ENCODE results near the gene GAL3ST1.
"Not testable (repeated sequence)": the region's sequence is repeated elsewhere in the genome, so short reads cannot be mapped to it uniquely, and the experiment has no call there.

GAL3ST1 gene

DNA sequence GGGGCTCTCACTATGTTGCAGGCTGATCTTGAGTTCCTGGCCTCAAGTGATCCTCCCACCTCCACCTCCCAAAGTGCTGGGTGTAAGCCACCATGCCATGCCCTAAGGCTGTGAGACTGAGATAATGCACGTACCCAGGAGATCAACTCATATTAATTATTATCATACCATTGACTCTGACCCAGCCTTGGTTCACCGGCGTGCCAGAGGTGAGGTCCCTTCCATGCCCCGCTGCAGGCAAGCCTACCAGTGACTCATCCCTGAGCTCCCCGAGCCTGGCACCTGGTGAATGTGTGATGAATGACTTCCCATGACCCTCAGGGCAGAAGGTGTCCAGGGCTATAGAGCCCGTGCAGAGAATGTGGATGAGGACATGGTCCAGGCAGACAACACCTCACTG is 12.1 kb downstream of the GAL3ST1 start:
- no peak for DNase-seq

DNA sequence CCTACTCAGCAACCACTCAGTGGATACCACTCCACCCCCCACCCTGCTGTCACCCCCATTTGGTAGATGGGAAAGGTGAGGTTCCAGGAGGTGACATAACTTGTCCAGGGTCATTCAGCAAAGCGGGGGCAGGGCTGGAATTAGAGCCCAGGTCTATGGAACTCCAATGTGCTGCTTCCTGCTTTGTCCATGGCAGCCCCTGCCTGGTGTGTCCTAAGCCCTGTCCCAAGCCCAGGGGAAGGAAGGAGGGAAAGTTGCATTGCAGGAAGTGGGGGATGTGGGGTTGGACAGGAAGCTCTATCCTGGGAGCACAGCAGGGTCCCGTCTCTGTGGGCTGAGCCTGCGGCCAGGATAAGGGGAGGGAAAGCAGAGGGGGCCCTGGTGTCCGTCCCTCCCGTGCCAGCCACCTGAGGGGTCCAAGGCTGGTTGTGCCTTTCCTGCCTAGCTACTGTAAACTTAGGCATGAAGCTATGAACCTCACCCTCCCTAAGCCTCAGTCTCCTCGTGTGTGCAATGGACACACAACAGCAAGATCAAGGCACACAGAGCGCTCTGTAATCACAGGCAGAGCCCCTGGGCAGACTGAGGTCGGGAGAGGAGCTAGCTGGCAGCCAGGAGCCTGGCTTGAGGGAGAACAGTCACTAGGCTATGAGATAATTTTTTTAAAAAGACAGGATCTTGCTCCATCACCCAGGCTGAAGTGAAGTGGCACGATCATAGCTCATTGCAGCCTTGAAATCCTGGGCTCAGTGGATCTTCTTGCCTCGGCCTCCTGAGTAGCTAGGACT is 12.9 kb downstream of the GAL3ST1 start:
- no peak for DNase-seq

DNA sequence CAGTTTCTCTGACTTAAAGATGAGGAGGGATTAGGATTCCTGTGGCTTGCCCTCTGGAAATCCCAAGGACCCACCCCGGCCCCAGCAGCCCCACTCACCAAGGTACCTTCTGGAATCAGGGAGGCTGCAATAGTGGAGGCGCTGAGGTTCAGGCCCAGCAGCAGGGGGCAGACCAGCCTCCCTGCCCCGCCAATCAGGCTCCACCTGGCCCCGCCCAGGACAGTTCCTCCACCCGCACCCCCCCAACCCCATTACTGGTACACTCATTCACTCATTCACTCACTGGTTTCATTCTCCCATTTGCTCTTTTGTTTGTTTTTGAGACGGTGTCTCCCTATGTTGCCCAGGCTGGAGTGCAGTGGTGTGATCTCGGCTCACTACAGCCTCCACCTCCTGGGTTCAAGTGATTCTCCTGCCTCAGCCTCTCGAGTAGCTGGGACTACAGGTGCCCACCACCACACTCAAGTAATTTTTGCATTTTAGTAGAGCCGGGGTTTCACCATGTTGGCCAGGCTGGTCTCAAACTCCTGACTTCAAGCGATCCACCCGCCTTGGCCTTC is 13.7 kb downstream of the GAL3ST1 start:
- not testable (repeated sequence) for DNase-seq

DNA sequence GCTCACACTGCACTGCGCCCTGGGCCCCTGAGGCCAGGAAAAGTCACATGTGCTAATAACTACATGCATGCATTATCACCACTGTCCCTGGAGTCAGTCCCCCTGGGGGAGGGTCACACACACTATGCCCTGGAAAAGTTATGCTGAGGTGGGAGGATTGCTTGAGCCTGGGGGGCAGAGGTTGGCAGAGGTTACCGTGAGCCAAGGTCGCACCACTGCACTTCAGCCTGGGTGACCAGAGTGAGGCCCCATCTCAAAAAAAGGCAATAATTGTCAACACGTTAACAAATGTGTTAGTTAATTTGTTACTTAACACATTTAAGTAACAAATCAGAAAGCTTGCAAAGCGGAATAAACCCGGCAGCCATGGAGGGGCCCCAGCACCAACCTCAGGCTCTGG is 14.6 kb downstream of the GAL3ST1 start:
- no peak for DNase-seq

DNA sequence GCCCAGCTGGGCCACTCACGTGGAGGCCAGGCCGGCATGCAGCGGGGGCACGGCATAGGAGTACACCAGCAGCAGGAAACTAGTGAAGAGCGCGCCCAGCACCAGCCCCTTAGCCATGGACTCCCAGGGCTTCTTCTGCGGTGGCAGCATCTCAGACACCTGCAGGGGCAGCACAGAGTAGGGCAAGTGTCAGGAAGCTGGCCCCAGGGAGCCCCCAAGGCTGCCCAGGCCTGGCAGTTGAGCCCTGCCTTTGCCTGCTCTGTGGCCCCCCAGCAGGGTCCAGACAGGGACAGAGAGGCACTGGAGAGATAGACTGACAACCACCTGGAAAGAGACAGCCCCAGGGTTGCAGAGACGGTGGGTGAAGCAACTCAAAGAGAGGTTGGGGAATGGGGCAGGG is 17.2 kb downstream of the GAL3ST1 start:
- no peak for DNase-seq

DNA sequence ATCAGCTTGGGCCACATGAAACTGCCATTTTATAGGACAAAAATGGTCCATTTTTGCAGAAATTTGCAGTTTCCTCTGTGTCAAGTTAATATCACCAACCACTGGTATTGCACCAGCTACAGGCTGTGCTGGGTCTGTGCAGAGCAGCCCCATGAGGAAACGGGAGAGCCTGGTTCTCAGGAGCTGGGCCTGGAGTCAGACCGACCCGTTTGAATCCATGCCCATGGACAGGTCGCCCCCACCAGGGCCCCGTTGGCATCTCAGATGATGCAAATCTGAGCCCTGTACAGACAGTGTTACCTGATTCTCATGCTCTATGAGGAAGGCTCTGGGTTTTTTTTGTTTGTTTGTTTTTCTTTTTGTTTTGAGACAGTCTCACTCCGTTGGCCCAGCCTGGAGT is 18.1 kb downstream of the GAL3ST1 start:
- DNase-seq, result no peak

DNA sequence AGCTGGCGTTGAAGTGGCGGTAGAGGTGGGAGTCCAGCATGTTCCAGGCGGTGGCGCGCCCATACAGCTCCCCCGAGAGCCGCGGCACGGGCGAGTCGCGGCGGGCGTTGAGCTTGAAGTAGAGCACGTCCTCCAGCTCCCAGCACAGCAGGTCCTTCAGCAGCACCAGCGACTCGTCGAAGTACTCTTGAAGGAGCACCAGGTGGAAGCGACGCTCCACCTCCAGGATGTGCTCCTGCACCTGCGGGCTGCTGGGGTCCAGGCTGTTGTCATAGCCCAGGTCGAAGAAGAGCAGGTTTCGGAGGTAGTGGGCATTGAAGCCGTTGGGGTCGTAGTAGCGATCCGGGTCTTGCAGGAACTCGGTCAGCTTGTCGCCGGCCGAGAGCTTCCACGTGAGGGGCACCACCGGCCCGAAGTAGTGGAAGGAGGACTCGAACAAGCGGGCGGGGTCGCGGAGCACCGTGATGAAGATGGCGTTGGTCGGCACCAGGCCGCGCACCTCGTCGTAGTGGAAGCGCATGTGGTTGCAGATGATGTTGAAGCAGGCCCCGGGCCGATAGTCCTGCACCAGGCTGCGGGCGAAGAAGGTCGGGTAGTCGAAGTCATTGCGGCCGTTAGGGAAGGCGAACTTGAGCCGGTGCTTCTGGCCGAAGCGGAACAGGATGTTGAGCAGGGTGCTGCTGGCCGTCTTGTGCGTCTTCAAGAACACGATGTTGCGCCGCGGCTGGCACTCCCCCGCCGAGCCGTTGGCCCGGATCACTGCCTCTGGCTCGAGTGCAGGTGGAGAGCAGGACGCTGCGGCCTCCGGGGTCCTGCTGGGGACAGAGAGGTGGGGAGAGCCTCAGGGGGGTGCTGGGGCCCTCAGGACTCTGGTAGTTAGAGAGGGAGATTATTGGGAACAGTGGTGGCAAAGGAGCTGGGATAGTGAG is 18.9 kb downstream of the GAL3ST1 start:
- DNase-seq, result no peak

DNA sequence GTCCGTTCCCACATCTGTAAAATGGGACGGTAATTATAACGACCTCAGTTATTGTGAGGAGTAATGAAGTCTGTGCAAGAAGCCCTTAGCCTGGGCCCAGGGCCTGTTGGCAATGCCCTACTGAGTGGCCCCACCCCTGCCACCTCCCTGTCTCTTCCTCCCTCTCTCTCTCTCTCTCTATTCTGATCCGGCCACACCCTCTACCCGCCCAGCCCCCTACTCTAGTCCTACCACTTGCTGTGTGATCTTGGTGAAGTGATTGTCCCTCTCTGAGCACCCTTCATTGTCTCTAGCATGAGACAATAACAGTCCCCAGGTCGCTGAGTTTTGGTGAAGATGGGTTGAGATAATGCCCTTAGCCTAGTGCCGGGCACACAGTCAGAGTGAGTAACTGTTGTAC is 20.5 kb downstream of the GAL3ST1 start:
- no peak for DNase-seq

DNA sequence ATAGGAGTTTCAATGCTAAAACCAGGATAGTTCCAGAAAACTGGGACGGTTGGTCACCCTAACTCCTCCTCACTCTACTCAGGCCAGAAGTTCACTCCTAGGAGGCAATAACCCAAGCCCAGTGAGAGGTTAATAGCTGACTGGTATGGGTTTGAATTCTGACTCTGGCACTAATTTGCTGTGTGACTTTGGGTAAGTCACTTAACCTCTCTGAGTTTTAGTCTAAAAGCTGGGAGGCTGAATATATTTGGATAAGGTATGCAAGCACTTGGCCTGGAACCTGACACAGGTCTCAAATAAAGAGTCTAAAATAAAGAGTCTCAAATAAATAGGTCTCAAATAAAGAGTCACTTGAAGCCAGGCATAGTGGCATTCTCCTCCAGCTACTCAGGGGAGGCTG is 21.7 kb downstream of the GAL3ST1 start:
- DNase-seq, result no peak

DNA sequence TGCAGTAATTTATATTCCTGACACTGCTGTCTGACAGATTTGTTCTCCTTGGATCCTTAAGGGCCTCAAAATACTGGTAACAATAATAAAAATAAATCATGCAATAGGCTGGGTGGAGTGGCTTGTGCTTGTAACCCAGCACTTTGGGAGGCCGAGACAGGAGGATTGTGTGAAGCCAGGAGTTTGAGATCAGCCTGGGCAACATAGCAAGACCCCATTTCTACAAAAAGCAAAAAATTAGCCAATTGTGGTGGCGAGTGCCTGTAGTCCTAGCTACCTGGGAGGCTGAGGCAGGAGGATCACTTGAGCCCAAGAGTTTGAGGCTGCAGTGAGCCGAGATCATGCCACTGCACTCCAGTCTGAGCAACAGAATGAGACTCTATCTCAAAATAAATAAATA is 22.7 kb downstream of the GAL3ST1 start:
- DNase-seq, result not testable (repeated sequence)

DNA sequence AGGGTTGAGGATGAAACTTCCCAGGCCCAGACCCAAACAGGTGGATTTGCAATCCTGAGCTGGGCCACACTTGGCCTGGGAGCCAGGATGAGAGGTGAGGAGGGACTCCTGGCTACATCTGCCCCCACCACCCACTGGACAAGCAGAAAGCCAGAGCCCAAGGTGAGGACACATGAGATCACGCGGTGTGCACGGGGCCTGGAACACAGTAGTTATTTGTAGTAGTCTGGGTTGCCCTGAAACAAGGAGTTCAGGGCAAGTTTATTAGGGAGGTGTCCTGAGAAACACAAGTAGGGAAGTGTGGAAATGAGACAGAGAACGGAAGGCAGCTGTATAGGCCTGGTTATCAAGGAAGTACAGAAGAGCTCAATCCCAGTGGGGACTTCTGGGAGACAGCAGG is 27.3 kb downstream of the GAL3ST1 start:
- no peak for DNase-seq

DNA sequence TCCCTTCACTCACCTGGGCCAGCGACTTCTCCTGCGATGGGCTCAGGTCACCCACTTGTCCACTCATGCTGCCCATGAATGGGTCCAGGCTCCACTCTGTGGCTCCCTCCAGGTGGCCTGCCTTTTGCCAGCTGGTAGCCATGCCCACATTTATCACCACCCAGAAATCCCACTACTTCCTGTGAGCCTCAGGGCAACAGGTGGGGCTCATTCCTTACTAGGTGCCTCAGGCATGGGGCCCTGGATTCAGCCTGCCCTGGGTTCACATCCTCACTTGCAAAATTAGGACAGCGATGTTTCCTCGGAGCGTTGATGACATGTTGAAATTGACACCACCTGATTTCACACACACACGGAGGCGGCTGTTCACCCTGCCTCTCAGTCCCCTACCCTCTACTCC is 27.8 kb downstream of the GAL3ST1 start, which contains the start of gene SEC14L6:
SEC14L6 (minus strand) TSS at position 126 of the 400 bp plus-strand sequence; CDS start at position 67, 59 bp downstream.
- no peak for DNase-seq

DNA sequence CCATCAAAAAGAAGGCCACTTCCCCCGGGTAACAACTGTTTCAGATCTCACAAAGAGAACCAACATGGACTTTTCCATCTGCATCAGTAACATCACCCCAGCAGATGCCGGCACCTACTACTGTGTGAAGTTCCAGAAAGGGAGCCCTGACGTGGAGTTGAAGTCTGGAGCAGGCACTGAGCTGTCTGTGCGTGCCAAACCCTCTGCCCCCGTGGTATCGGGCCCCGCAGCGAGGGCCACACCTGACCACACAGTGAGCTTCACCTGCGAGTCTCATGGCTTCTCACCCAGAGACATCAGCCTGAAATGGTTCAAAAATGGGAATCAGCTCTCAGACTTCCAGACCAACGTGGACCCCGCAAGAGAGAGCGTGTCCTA is 31.7 kb downstream of the GAL3ST1 start:
- DNase-seq, result no peak

DNA sequence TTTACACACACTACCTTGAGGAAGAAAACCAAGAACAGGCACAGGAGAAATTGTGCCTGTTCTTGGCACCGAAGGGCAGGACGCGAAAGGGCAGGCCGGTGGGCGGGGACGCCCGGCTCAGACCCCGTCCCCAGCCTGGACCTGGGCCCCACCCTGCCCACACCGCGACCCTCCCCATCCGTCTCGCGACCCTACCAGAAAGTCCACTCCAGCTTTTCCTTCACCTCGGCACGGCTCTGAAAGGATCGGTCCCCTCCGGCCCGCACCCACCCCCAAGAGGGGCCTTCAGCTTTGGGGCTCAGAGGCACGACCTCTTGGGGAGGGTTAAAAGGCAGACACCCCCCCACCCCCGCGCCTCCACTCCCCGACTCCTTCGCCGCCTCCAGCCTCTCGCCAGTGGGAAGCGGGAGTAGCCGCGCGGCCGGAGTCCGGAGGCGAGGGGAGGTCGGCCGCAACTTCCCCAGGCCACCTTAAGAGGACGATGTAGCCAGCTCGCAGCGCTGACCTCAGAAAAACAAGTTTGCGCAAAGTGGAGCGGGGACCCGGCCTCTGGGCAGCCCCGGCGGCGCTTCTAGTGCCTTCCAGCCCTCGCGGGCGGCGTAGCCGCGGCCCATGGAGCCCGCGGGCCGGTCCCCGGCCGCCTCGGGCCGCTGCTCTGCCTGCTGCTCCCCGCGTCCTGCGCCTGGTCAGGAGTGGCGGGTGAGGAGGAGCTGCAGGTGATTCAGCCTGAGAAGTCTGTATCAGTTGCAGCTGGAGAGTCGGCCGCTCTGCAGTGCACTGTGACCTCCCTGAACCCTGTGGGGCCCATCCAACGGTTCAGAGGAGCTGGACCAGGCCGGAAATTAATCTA is 32.3 kb downstream of the GAL3ST1 start:
- DNase-seq, result no peak

DNA sequence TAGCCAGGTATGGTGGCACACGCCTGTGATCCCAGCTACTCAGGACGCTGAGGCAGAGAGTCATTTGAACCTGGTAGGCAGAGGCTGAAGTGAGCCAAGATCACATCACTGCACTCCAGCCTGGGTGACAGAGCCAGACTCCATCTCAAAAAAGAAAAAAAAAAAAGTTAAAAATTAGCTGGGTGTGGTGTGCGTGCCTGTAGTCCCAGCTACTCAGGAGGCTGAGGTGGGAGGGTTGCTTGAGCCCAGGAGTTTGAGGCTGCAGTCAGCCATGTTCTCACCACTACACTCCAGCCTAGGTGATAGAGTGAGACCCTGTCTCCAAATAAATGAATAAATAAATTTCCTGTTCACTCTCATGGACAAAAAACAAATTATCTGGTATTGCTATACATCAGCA is 33.0 kb downstream of the GAL3ST1 start:
- DNase-seq, result not testable (repeated sequence)

DNA sequence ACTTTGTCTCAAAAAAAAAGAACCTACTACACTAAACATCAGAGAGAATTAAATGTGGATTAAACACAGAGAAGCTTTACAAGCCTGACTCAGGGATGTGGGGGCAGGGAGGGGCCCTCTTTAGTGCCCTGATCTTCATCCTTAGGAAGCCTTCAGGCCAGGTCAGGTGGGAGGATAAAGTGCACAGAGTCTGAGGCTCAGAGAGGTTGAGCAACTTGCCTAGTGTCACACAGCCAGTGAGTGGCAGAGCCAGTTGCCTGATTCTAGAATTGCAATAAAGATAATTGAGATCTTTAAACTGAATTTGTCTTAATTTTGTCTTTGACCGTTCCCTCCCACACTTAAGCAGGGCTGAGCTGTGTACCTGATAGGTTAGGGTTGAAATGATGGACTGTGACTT is 35.1 kb downstream of the GAL3ST1 start:
- DNase-seq, result no peak

DNA sequence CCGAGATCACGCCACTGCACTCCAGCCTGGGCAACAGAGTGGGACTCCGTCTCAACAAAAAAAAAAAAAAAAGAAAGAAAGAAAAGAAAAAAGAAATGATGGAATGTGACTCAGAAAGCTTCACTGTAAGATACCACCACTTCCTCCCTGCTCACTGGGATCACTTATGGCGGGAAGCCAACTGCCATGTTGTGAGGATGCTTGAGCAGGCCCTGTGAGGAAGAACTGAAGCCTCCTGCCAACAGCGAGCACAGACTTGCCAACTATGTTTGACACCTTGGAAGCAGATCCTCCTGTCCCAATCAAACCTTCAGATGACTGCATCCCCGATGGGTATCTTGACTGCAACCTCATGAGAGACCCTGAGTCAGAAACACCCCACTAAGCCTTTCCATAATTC is 36.2 kb downstream of the GAL3ST1 start:
- no peak for DNase-seq

DNA sequence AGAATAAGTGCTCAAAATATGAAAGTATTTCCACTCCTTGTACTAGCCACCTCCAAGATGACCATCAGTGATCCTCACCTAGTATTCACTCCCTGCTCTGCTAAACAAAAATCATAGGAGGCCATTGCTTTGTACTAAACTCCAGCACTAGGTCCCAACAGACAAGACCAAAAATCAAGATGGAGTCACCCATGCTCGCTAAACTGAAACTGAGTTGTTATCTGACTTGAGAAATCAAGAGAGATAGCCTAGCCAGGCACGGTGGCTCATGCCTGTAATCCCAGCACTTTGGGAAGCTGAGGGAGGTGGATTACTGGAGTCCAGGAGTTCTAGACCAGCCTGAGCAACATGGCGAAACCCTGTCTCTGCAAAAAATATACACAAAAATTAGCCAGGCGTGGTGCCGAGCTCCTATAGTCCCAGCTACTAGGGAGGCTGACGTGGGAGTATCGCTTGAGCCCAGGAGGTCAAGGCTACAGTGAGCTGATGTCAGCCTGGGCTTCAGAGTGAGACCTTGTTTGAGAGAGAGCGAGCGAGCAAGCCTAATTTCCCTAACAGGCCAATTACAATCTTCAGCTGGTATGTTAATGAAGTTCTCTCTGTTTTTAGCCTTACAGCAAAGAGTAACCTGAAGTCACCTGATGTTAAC is 37.3 kb downstream of the GAL3ST1 start:
- no peak for DNase-seq

DNA sequence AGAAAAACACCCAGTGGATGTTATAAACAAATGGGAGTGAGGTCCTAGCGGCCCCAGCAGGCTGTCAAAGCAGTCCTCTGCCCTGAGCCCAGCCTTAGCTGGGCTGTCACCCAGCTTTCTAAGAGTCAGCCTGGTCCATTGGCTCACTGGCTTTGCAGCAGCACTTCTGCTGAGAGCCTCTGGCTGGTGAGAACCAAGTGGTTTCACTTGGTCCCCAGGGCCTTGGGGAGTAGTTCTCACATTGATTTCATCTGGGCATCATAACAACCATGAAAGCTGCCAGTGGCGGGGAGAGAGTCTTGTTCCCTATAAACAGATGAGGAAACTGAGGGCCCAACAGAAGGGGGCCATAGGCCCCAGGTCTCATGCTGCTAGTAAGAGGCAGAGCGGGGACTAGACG is 39.3 kb downstream of the GAL3ST1 start:
- no peak for DNase-seq

DNA sequence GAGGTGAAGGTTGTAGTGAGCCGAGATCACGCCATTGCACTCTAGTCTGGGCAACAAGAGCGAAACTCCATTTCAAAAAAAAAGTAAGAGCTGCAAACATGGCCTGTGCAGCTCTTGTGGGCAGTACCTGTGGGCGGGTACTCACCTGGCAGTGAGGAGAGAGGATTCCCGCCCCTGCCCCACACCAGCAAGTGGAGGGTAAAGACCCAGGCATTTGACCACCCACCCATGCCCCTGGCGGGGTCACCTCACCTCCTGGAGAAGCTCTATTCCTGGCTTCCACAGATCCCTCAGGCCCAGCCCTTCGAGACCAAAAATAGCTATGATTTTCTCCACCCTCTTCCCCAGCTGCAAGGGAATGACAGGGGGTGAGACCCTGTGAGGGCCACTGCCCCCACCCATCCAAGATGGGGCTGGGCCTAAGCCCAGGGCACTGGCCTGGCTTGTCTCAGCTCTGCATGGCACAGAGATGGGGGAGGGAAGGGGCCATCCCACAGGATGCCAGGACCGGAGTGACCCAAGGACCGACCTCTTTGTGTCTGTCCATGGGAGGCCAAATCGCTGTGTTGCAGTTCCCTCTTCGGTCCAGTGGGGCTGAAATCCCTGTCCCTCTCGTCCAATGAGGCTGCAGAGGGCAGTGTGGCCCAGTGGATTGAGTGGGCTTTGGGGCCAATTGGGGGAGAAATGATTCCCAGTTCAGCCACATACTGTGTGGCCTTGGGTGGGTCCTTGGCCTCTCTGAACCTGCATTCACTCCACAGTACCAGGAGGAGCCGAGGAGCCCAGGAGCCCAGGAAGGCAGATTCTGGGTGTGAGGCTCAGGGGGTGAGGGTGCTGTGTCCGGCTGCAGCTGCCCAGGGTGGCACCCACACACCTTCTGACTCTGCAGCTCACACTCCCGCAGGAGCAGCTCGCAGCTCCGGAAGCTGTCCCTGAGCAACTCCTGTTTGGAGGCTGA is 42.5 kb downstream of the GAL3ST1 start:
- DNase-seq, result no peak

DNA sequence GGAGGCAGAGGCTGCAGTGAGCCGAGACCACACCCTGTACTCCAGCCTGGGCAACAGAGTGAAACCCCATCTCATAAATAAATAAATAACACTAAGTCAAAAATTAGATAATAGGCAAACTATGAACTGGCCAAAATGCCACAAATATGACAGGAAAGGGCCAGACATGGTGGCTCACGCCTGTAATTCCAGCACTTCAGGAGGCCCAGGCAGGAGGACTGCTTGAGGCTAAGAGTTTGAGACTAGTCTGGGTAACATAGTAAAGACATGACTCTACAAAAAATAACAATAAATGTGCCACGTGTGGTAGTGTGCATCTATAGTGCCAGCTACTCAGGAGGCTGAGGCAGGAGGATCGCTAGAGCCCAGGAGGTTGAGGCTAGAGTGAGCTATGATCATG is 47.8 kb downstream of the GAL3ST1 start:
- no peak for DNase-seq

Data from activated naive CD4-positive, alpha-beta T cell (primary cell).